ENCODE results near the gene MAPK6. TPM values are rescaled to one million over a fixed set of nuclear protein-coding genes. Genes with fewer than 3 reads are reported as not detected.

Gene MAPK6
- total and polyA plus RNA-seq, 10 of the 15 experiments (the other 5 are each of a cell fraction or from before 2014, with no cell fraction given), result 20.6 to 100 (median 52.6) TPM

DNA sequence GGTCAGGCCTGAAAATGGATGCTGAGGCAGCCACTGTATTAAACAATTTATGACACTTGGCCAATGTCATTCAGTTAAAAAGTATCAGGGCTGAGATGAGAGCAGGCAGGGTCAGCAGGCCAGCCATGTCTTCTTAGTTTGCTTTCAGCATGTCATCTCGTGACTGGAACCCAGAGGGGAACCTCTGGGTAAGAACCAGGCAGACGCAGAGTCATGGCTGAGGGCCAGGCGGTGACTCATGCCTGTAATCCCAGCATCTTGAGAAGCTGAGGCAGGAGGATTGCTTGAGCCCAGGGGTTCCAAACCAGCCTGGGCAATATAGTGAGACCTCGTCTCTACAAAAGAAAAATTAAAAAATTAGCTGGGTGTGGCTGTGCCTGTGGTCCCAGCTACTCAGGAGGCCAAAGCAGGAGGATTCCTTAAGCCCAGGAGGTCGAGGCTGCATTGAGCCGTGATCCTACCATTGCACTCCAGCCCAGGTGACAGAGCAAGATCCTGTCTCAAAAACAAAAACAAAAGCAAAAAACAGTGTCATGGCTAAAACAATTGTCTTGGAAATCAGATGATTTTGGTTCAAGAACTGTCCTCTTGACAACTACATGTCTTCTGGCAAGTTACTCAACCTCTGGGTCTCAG lies 81.9 kb downstream of the MAPK6 start:
- intact Hi-C loops (cut with micrococcal nuclease; ENCODE audit: unreplicated experiment), result loop anchor here (1.0 to 10.0 kb wide), 2 partner anchors 8 to 366 kb away; partner anchors contain the start of gene LYSMD2
- BruUV-seq (replicated peaks), result TSS peak; percentile 78
- Histone ChIP-seq H3K36me3 (ENCODE audit: control insufficient read depth in 2 of 2, insufficient read depth in 2 of 2, low read length in 1 of 2) (no peaks in the 10 kb centered on the region), H4K20me1 (ENCODE audit: control insufficient read depth, insufficient read depth) (no peaks in the 10 kb centered on the region), H3K9ac (ENCODE audit: control insufficient read depth, insufficient read depth, low read length) (no peak overlapping the region), H3K9me3 (replicated peaks; ENCODE audit: control insufficient read depth, insufficient read depth, low read length) (no peaks in the 10 kb centered on the region), H3K4me1 (ENCODE audit: control insufficient read depth, insufficient read depth, low read length) (peaks cover 13% of the 10 kb centered on the region), H3K4me3 (no peak overlapping the region), H3K79me2 (ENCODE audit: control insufficient read depth, insufficient read depth, low read length) (peaks cover 15% of the 10 kb centered on the region), H3K27me3 (replicated peaks in 1 of 2; ENCODE audit: control insufficient read depth in 2 of 2, insufficient read depth in 2 of 2, low read length in 1 of 2) (no peaks in the 10 kb centered on the region), H3K27ac (ENCODE audit: control insufficient read depth, insufficient read depth) (no peak overlapping the region), H2AFZ (ENCODE audit: control insufficient read depth, low read depth, low read length) (peak overlapping the region; percentile 30; the same call in 1 of the 2 replicates), H3K4me2 (ENCODE audit: control insufficient read depth, insufficient read depth) (no peak overlapping the region)
- ChIA-PET POLR2A (interaction anchor here (0.8 to 8.1 kb wide), 10 partner anchors 8 to 94 kb away, joined by 3 to 151 read pairs (median 5); partner anchors contain the start of gene BCL2L10), SMC1A (ENCODE audit: uncharacterized antibody, unreplicated experiment) (interaction anchor here (1.0 to 12.5 kb wide), 9 partner anchors 9 to 93 kb away, joined by 3 to 272 read pairs (median 24); partner anchors contain the start of gene BCL2L10), RAD21 (ENCODE audit: unreplicated experiment) (interaction anchor here (1.0 to 8.6 kb wide), 5 partner anchors 12 to 94 kb away, joined by 4 to 170 read pairs (median 45); partner anchors contain the start of gene BCL2L10), CTCF (interaction anchor here (2.9 to 17.4 kb wide), 3 partner anchors 9 to 38 kb away, joined by 15 to 251 read pairs (median 75); no protein-coding TSS in a partner anchor)
- DNase-seq (ENCODE audit: low read depth, low spot score) (peak; percentile 69), FAIRE-seq (peak; percentile 18), ATAC-seq (no peak)
- 55% methylated on average over 6 of the region's 6 CpGs for WGBS (ENCODE audit: insufficient coverage, insufficient replicate concordance, low lambda C conversion rate, missing lambda C conversion rate)
- in situ Hi-C loops (cut with MboI), result no loop called here
- TF ChIP-seq MTA2 (IDR thresholded peaks at IDR 0.05; ENCODE audit: low read depth) (no peak; the same call in 1 of the 2 replicates), ZBTB40 (IDR thresholded peaks at IDR 0.05; ENCODE audit: borderline replicate concordance) (peak; percentile 21; the same call in 1 of the 2 replicates), TCF12 (IDR thresholded peaks at IDR 0.05; ENCODE audit: low read depth, low read length) (0 out of 2 replicates have a peak, but pooled peaks have one; percentile 16), SRF (IDR thresholded peaks at IDR 0.05; ENCODE audit: low read depth in 2 of 2, low read length in 2 of 2) (0 out of 4 replicates have a peak, but pooled peaks of 1 of the 2 experiments have one; percentile 33), BHLHE40 (IDR thresholded peaks at IDR 0.05; ENCODE audit: borderline replicate concordance in 1 of 2, low read depth in 2 of 2, low read length in 1 of 2) (peak in 1 of 2 experiments; percentile 88; a peak in 3 of 4 replicates), TAF1 (IDR thresholded peaks at IDR 0.05; ENCODE audit: borderline replicate concordance, low read depth, low read length) (0 out of 2 replicates have a peak, but pooled peaks have one; percentile 7), NR2C2 (IDR thresholded peaks at IDR 0.05; ENCODE audit: borderline replicate concordance, control insufficient read depth, insufficient read length, low read depth) (no peak), BACH1 (IDR thresholded peaks at IDR 0.05; ENCODE audit: borderline replicate concordance) (peak; percentile 49; the same call in 1 of the 2 replicates), PRDM15 (CRISPR knock-in tag; IDR thresholded peaks at IDR 0.05) (0 out of 2 replicates have a peak, but pooled peaks have one; percentile 16), JUNB (IDR thresholded peaks at IDR 0.05) (peak; percentile 67), SMC3 (IDR thresholded peaks at IDR 0.05; ENCODE audit: borderline replicate concordance, low read length) (no peak), ZNF217 (IDR thresholded peaks at IDR 0.05) (0 out of 2 replicates have a peak, but pooled peaks have one; percentile 57), RAD21 (IDR thresholded peaks at IDR 0.05; ENCODE audit: insufficient read depth, low read depth, low read length) (no peak), ATF7 (IDR thresholded peaks at IDR 0.05; ENCODE audit: low read depth) (peak; percentile 74), NR2C1 (IDR thresholded peaks at IDR 0.05) (no peak)

All from GM12878 (cell line).